Fibroblast of the conjunctiva (primary cell): ENCODE results near the gene HSPB9.

Source experiments
- DNase-seq: peaks from one replicate; pipeline ENCODE4 v3.0.0-alpha.2; 2010; ENCODE audit warnings: low read depth

The HSPB9 gene

GRCh38 chr17:42122371-42123303, at the start of gene HSPB9:
TSS of gene HSPB9 (plus strand) at chr17:42122804. CDS start at chr17:42122851, 47 bp downstream.
- no peak for DNase-seq

GRCh38 chr17:42075789-42076188, 46.8 kb upstream of the HSPB9 start:
- DNase-seq = no peak

- no peak for DNase-seq
Observed at GRCh38 chr17:42076797-42077559, 45.6 kb upstream of the HSPB9 start.

GRCh38 chr17:42077755-42078154, 44.8 kb upstream of the HSPB9 start:
- DNase-seq = no peak

- DNase-seq = no peak
Observed at GRCh38 chr17:42078396-42079043, 44.1 kb upstream of the HSPB9 start.

- DNase-seq = no peak
Observed at GRCh38 chr17:42079541-42079940, 43.1 kb upstream of the HSPB9 start.

- DNase-seq = no peak
Observed at GRCh38 chr17:42081516-42082129, 41.0 kb upstream of the HSPB9 start.

GRCh38 chr17:42087042-42087701, 35.4 kb upstream of the HSPB9 start:
- DNase-seq = no peak

GRCh38 chr17:42087736-42088705, 34.6 kb upstream of the HSPB9 start:
- no peak for DNase-seq

- no peak for DNase-seq
Observed at GRCh38 chr17:42088736-42089135, 33.9 kb upstream of the HSPB9 start.

- no peak for DNase-seq
Observed at GRCh38 chr17:42090964-42091790, 31.4 kb upstream of the HSPB9 start.

GRCh38 chr17:42092939-42093338, 29.7 kb upstream of the HSPB9 start:
- no peak for DNase-seq

- DNase-seq = no peak
Observed at GRCh38 chr17:42094375-42095069, 28.1 kb upstream of the HSPB9 start.

- no peak for DNase-seq
Observed at GRCh38 chr17:42096360-42097111, 26.1 kb upstream of the HSPB9 start.

GRCh38 chr17:42097691-42098631, 24.6 kb upstream of the HSPB9 start, which contains the start of gene ZNF385C:
TSS of gene ZNF385C (minus strand) at chr17:42098473. CDS start at chr17:42063056, 35,417 bp downstream.
- DNase-seq = no peak

- no peak for DNase-seq
Observed at GRCh38 chr17:42098730-42099399, 23.7 kb upstream of the HSPB9 start.
